HG02642 (cell line): ENCODE measurements around the gene ALOX12.
"Not testable (repeated sequence)": the region's sequence is repeated elsewhere in the genome, so short reads cannot be mapped to it uniquely, and the experiment has no call there.

ENCODE experiments used
- ATAC-seq: cut with Tn5 transposase; IDR thresholded peaks from one replicate; pipeline ENCODE4 v1.9.1; 2021; ENCODE audit warnings: mild to moderate bottlenecking; ENCODE audit not compliant: unreplicated experiment, poor library complexity

The ALOX12 gene

GRCh38 chr17:7042501-7043181, 46.8 kb downstream of the ALOX12 start:
- no peak for ATAC-seq

- ATAC-seq: no peak
Measured at GRCh38 chr17:7043182-7043496, 47.3 kb downstream of the ALOX12 start.

GRCh38 chr17:7043497-7044198, 47.8 kb downstream of the ALOX12 start, which contains the start of gene SLC16A11:
Gene SLC16A11 (minus strand): TSS chr17:7044092. CDS start chr17:7043513, 579 bp downstream.
- no peak for ATAC-seq

GRCh38 chr17:7045492-7046126, 49.8 kb downstream of the ALOX12 start:
- no peak for ATAC-seq

GRCh38 chr17:7046127-7046724, 50.4 kb downstream of the ALOX12 start:
- ATAC-seq: no peak

GRCh38 chr17:7046725-7047397, 51.0 kb downstream of the ALOX12 start:
- ATAC-seq: not testable (repeated sequence)

GRCh38 chr17:7047566-7047965, 51.7 kb downstream of the ALOX12 start:
- no peak for ATAC-seq

GRCh38 chr17:7048968-7049367, 53.1 kb downstream of the ALOX12 start:
- ATAC-seq: no peak

- not testable (repeated sequence) for ATAC-seq
Measured at GRCh38 chr17:7050583-7050982, 54.7 kb downstream of the ALOX12 start.

GRCh38 chr17:7056386-7056785, 60.5 kb downstream of the ALOX12 start:
- no peak for ATAC-seq

- no peak for ATAC-seq
Measured at GRCh38 chr17:7058831-7059447, 63.1 kb downstream of the ALOX12 start.
